B cell (primary cell): ENCODE data around the gene POFUT2.

Source experiments
- EZH2 ChIP-seq: IDR thresholded peaks from 2 replicates; pipeline ENCODE4 v1.6.1; 2012; ENCODE audit warnings: borderline replicate concordance, low read depth, mild to moderate bottlenecking, moderate library complexity, low read length; ENCODE audit not compliant: insufficient read depth, poor library complexity, severe bottlenecking
- TF ChIP-seq, protein P1 (sequence below): fragments of 200-600 bp; IDR thresholded peaks from one replicate; pipeline ENCODE4 v1.8.0; 2022; ENCODE audit warnings: antibody characterized with exemption, mild to moderate bottlenecking

DNA sequence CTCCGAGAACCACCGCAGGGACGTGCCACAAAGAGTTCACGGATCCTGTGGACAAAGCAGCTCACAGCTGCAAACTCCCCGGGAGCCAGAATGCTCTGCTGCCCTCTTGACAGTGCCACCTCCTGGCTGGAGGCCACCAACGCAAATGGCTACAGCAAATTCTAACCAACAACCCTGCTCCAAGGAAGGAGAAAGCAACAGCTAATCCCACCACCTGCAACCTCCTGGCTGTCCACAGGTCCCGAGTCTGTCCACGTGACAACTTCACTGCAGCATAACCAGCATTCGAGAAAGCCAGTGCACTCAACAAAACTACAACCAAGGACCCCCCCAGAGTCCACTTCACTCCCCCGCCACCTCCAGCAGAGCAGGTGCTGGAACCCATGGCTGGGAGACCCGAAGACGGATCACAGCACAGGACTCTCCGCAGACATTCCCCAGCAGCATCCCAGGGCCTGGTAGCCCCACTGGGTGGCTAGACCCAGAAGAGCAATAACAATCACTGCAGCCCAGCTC is 17.3 kb downstream of the POFUT2 start:
- TF ChIP-seq, protein P1, sequence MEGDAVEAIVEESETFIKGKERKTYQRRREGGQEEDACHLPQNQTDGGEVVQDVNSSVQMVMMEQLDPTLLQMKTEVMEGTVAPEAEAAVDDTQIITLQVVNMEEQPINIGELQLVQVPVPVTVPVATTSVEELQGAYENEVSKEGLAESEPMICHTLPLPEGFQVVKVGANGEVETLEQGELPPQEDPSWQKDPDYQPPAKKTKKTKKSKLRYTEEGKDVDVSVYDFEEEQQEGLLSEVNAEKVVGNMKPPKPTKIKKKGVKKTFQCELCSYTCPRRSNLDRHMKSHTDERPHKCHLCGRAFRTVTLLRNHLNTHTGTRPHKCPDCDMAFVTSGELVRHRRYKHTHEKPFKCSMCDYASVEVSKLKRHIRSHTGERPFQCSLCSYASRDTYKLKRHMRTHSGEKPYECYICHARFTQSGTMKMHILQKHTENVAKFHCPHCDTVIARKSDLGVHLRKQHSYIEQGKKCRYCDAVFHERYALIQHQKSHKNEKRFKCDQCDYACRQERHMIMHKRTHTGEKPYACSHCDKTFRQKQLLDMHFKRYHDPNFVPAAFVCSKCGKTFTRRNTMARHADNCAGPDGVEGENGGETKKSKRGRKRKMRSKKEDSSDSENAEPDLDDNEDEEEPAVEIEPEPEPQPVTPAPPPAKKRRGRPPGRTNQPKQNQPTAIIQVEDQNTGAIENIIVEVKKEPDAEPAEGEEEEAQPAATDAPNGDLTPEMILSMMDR: no peak
- TF ChIP-seq EZH2: no peak
